Caco-2 (cell line): ENCODE results near the gene RHBG. TPM values are rescaled to one million over a fixed set of nuclear protein-coding genes. Genes with fewer than 3 reads are reported as not detected.

Experiments
- BruUV-seq: library from RNA; stranded (reverse); fragments of 400-500 nt; replicated peaks from 2 replicates; lab custom pipeline; 2021; lab: Mats Ljungman, UMichigan
- CTCF ChIA-PET: fragments of 300-600 bp; sonication (Branson Sonifier 250); formaldehyde crosslinking; loops from one replicate; lab custom pipeline; 2022; ENCODE audit warnings: antibody characterized with exemption; lab: Charles Lee
- POLR2A ChIA-PET: fragments of 300-600 bp; sonication (Branson Sonifier 250); formaldehyde crosslinking; loops from one replicate; lab custom pipeline; 2022; ENCODE audit warnings: antibody characterized with exemption; lab: Charles Lee
- DNase-seq, 2 experiments: peaks; one replicate each; pipeline versions ENCODE4 v3.0.0 to v3.0.0-alpha.2; 2020 to 2022
- H3K27me3 ChIP-seq: replicated peaks from 2 replicates; pipeline ENCODE4 v1.6.0; 2011; ENCODE audit warnings: low read length; ENCODE audit not compliant: control insufficient read depth, insufficient read depth
- H3K36me3 ChIP-seq: 2 replicates; pipeline ENCODE4 v1.5.1; 2011; ENCODE audit warnings: low read length; ENCODE audit not compliant: control insufficient read depth, insufficient read depth
- H3K4me1 ChIP-seq: fragments of 250-450 bp; sonication (Bioruptor Pico); 2 replicates; pipeline ENCODE4 v1.5.1; 2020; ENCODE audit warnings: mild to moderate bottlenecking
- H3K4me3 ChIP-seq: 2 replicates; pipeline ENCODE4 v1.5.1; 2011; ENCODE audit warnings: low read depth, mild to moderate bottlenecking, control low read depth, low read length
- H3K9me3 ChIP-seq: fragments of 250-450 bp; sonication (Bioruptor Pico); 2 replicates; pipeline ENCODE4 v1.5.1; 2020; ENCODE audit warnings: mild to moderate bottlenecking, moderate library complexity
- H3K27ac Mint-ChIP-seq: one replicate; pipeline ENCODE4 v1.8.0; 2022; ENCODE audit warnings: mixed read lengths; ENCODE audit not compliant: unreplicated experiment
- H3K27me3 Mint-ChIP-seq: one replicate; pipeline ENCODE4 v1.8.0; 2022; ENCODE audit warnings: mixed read lengths; ENCODE audit not compliant: insufficient read depth, unreplicated experiment
- H3K36me3 Mint-ChIP-seq: one replicate; pipeline ENCODE4 v1.8.0; 2022; ENCODE audit warnings: mild to moderate bottlenecking, mixed read lengths; ENCODE audit not compliant: insufficient read depth, unreplicated experiment
- H3K4me1 Mint-ChIP-seq: one replicate; pipeline ENCODE4 v1.8.0; 2022; ENCODE audit warnings: low read depth, mixed read lengths; ENCODE audit not compliant: unreplicated experiment
- H3K4me3 Mint-ChIP-seq: one replicate; pipeline ENCODE4 v1.8.0; 2022; ENCODE audit warnings: mild to moderate bottlenecking, moderate library complexity, mixed read lengths; ENCODE audit not compliant: unreplicated experiment
- H3K9me3 Mint-ChIP-seq: one replicate; pipeline ENCODE4 v1.8.0; 2022; ENCODE audit warnings: mixed read lengths; ENCODE audit not compliant: unreplicated experiment
- intact Hi-C: fragments of 100-400 bp; cut with micrococcal nuclease; formaldehyde crosslinking; loops from one replicate; pipeline ENCODE4 v1.10.0; 2022; ENCODE audit not compliant: unreplicated experiment
- total RNA-seq: library from RNA; stranded (reverse); gene quantifications from 2 replicates; pipeline ENCODE4 v1.2.3, GENCODE V29; 2022
- TF ChIP-seq, protein P1 (sequence below), 2 experiments: fragments of 200-600 bp in 1 of 2; IDR thresholded peaks; 1 replicate in 1 of 2; 2 replicates in 1 of 2; pipeline versions ENCODE4 v1.5.1 to v1.8.0; 2011 to 2022; ENCODE audit warnings: antibody characterized with exemption in 1 of 2, control low read depth in 1 of 2, inconsistent platforms in 1 of 2, low read depth in 1 of 2, low read length in 1 of 2, mild to moderate bottlenecking in 1 of 2, moderate library complexity in 1 of 2; ENCODE audit not compliant: insufficient read depth in 1 of 2, severe bottlenecking in 1 of 2, unreplicated experiment in 1 of 2

Gene RHBG
- total RNA-seq, 1 experiment from 2014 or later: 6.5 TPM

DNA sequence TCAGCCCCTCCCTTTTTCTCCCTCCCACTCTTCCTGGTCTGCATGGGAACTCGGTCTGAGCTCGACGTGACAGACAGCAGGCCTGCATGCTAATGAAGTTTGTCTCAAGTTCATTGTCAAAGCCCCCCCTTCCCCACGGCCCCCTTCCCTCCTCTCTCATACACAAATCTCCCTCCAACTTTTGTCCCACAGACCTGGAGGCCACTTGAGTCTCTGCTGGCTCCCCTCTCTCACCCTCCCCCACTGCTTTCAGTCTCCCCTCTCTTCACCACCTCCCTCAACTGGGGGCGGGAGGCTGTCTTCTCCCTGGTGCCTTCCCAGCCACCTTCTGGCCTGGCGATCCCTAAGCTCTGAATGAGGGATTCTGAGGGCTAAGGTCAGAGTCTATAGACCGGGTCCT is 61.3 kb downstream of the RHBG start:
- ChIA-PET CTCF (interaction anchor here (0.6 to 4.2 kb wide), 3 partner anchors 15 to 45 kb away, joined by 4 to 17 read pairs (median 4); no protein-coding TSS in a partner anchor), POLR2A (no interaction called here)
- H3K4me3 Mint-ChIP-seq: no peak overlapping the region
- intact Hi-C loops: no loop called here
- peaks cover 40% of the 10 kb centered on the region for H3K27me3 Mint-ChIP-seq
- no peaks in the 10 kb centered on the region for H3K4me1 ChIP-seq
- H3K27ac Mint-ChIP-seq: no peak overlapping the region
- H3K9me3 ChIP-seq: no peaks in the 10 kb centered on the region
- H3K4me3 ChIP-seq: no peak overlapping the region
- H3K4me1 Mint-ChIP-seq: peaks cover 5% of the 10 kb centered on the region
- no peaks in the 10 kb centered on the region for H3K36me3 Mint-ChIP-seq
- H3K27me3 ChIP-seq: peaks cover 2% of the 10 kb centered on the region; the same call in 1 of the 2 replicates
- H3K36me3 ChIP-seq: no peaks in the 10 kb centered on the region
- no TSS peak for BruUV-seq
- DNase-seq: no peak
- H3K9me3 Mint-ChIP-seq: no peaks in the 10 kb centered on the region
- TF ChIP-seq, protein P1, sequence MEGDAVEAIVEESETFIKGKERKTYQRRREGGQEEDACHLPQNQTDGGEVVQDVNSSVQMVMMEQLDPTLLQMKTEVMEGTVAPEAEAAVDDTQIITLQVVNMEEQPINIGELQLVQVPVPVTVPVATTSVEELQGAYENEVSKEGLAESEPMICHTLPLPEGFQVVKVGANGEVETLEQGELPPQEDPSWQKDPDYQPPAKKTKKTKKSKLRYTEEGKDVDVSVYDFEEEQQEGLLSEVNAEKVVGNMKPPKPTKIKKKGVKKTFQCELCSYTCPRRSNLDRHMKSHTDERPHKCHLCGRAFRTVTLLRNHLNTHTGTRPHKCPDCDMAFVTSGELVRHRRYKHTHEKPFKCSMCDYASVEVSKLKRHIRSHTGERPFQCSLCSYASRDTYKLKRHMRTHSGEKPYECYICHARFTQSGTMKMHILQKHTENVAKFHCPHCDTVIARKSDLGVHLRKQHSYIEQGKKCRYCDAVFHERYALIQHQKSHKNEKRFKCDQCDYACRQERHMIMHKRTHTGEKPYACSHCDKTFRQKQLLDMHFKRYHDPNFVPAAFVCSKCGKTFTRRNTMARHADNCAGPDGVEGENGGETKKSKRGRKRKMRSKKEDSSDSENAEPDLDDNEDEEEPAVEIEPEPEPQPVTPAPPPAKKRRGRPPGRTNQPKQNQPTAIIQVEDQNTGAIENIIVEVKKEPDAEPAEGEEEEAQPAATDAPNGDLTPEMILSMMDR (IDR thresholded peaks at IDR 0.05; ENCODE audit: insufficient read depth in 1 of 2, low read depth in 1 of 2, low read length in 1 of 2, severe bottlenecking in 1 of 2, unreplicated experiment in 1 of 2): no peak

DNA sequence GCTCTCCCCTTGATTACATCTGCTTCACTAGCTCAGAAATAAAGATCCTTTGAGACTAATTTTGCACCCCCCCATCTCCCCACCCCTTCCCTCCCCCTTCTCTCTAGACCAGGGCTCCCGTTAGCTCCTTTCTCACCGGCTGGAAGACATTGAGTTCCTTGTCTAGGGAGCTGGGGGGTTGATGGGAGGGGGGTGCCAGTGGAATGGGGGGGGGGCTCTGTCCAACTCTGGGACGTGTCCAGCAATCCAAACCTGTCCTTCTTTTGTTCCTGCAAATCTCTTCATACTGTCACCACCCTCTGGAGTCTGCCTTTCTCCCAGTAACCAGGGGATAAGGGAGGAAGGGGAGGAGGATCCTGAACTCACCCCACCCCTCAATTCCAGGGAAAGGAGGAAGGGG is 61.9 kb downstream of the RHBG start:
- Mint-ChIP-seq H3K4me3 (no peak overlapping the region), H3K4me1 (peaks cover 11% of the 10 kb centered on the region), H3K27me3 (peaks cover 44% of the 10 kb centered on the region), H3K9me3 (no peaks in the 10 kb centered on the region), H3K36me3 (no peaks in the 10 kb centered on the region), H3K27ac (no peak overlapping the region)
- no peak for DNase-seq
- Histone ChIP-seq H3K9me3 (no peaks in the 10 kb centered on the region), H3K27me3 (peaks cover 2% of the 10 kb centered on the region; the same call in 1 of the 2 replicates), H3K4me3 (no peak overlapping the region), H3K4me1 (no peaks in the 10 kb centered on the region), H3K36me3 (no peaks in the 10 kb centered on the region)
- POLR2A ChIA-PET: no interaction called here
- no TSS peak for BruUV-seq
- TF ChIP-seq, protein P1 (IDR thresholded peaks at IDR 0.05; ENCODE audit: insufficient read depth in 1 of 2, low read depth in 1 of 2, low read length in 1 of 2, severe bottlenecking in 1 of 2, unreplicated experiment in 1 of 2): no peak
- CTCF ChIA-PET: interaction anchor here (0.6 to 4.2 kb wide), 5 partner anchors 15 to 509 kb away, joined by 4 to 17 read pairs (median 4); no protein-coding TSS in a partner anchor
- intact Hi-C loops: no loop called here

DNA sequence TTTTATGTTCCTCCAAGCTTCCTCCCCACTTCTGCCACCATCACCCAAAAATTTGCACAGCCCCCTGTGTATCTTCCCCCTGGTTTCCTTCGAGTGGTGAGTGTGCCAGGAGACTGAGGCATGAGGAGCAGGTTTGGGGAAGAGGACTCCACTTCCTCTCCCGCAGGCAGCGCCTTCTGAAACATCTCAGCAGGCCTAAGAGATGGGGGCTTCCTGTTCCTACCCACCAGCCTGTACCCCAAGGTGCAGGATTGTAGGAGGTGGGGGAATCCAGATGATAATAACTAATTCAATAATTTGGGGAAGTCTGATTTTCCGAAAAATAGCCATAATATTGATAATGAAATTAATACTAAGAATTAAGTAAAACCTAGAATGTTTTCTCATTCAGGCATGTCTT is 62.4 kb downstream of the RHBG start:
- peaks cover 12% of the 10 kb centered on the region for H3K4me1 Mint-ChIP-seq
- CTCF ChIA-PET: interaction anchor here (0.6 to 4.2 kb wide), 4 partner anchors 14 to 509 kb away, joined by 4 to 17 read pairs (median 6); no protein-coding TSS in a partner anchor

More for the DNA sequence above, 62.4 kb downstream of the RHBG start:
- Histone ChIP-seq H3K36me3 (no peaks in the 10 kb centered on the region), H3K9me3 (no peaks in the 10 kb centered on the region), H3K4me3 (no peak overlapping the region), H3K4me1 (peaks cover 3% of the 10 kb centered on the region; the same call in 1 of the 2 replicates), H3K27me3 (peaks cover 2% of the 10 kb centered on the region; the same call in 1 of the 2 replicates)
- intact Hi-C loops: no loop called here
- H3K27me3 Mint-ChIP-seq: peaks cover 45% of the 10 kb centered on the region
- DNase-seq: no peak
- no TSS peak for BruUV-seq
- H3K9me3 Mint-ChIP-seq: no peaks in the 10 kb centered on the region
- no peaks in the 10 kb centered on the region for H3K36me3 Mint-ChIP-seq
- TF ChIP-seq, protein P1 (IDR thresholded peaks at IDR 0.05; ENCODE audit: insufficient read depth in 1 of 2, low read depth in 1 of 2, low read length in 1 of 2, severe bottlenecking in 1 of 2, unreplicated experiment in 1 of 2): no peak
- no peak overlapping the region for H3K27ac Mint-ChIP-seq
- no peak overlapping the region for H3K4me3 Mint-ChIP-seq
- POLR2A ChIA-PET: no interaction called here
